DMS79 treated with DMSO at 0.1 percent for 48 hours (cell line): ENCODE measurements around the gene S100A9.
"Not testable (repeated sequence)": the region's sequence is repeated elsewhere in the genome, so short reads cannot be mapped to it uniquely, and the experiment has no call there.

ENCODE experiments used
- DNase-seq: peaks from one replicate; lab custom pipeline; 2025; lab: John Stamatoyannopoulos, UW

S100A9 gene

DNA sequence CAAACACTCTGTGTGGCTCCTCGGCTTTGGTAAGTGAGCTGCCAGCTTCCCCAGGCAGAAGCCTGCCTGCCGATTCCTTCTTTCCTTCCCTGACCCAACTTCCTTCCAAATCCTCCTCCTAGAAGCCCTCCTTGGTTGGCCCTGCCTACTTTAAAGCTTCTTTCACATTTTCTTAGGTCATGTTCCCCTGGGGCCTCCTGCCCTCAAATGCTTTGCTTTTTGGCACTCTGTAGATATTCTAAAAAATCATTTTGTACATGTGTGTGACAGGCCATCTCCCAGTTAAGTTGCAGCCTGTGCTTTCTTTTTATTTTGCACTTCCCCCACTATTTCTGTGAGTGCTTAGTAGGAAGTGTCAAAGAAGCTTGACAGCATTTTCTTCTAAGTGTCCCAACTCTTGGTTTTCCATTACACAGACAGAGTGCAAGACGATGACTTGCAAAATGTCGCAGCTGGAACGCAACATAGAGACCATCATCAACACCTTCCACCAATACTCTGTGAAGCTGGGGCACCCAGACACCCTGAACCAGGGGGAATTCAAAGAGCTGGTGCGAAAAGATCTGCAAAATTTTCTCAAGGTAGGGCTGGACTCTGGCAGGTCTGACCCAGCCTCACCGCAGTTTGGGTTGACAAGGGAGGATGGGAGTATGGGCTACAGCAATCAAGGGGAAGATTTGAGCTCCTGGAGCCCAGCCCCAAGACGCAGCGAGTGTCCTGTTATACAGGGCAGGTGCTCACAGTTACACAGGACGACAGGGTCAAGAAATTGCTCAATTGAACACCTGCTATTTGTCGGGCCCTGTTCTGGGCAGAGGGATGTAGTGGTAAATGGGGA is at the start of gene S100A9:
Gene S100A9 (plus strand): TSS at position 2 of the 838 bp plus-strand sequence. CDS start 430 bp downstream, at position 432.
- DNase-seq: no peak

GRCh38 chr1:153308540-153308939 is 49.1 kb upstream of the S100A9 start:
- no peak for DNase-seq

DNA sequence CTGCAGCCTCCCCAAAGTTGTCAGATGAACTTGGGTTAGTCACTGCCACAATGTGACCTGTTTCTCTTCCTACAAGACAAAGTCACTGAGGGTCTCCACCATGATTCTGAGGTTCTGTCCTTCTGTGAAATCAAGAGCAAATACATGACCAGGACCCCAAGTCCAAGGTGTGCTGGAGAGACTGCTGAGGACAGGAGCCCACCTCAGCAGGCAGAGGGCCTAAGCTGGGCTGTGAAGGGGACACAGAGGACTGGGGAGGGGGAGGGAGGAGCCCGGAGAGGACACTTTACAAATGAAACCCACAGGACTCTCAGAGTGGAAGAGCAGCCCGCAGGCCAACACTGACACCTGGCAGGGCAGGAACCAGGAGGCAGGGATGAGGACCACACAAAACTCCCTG is 48.2 kb upstream of the S100A9 start:
- no peak for DNase-seq

GRCh38 chr1:153310526-153310925 is 47.1 kb upstream of the S100A9 start:
- DNase-seq: no peak

- no peak for DNase-seq
Measured at GRCh38 chr1:153312570-153313186, 45.0 kb upstream of the S100A9 start, which contains the start of gene PGLYRP3. Gene PGLYRP3, minus strand, starts transcription at chr1:153312952. Its CDS starts 2,287 bp downstream, at chr1:153310665.

GRCh38 chr1:153313288-153313687 is 44.4 kb upstream of the S100A9 start:
- no peak for DNase-seq

GRCh38 chr1:153314388-153314787 is 43.3 kb upstream of the S100A9 start:
- not testable (repeated sequence) for DNase-seq

DNA sequence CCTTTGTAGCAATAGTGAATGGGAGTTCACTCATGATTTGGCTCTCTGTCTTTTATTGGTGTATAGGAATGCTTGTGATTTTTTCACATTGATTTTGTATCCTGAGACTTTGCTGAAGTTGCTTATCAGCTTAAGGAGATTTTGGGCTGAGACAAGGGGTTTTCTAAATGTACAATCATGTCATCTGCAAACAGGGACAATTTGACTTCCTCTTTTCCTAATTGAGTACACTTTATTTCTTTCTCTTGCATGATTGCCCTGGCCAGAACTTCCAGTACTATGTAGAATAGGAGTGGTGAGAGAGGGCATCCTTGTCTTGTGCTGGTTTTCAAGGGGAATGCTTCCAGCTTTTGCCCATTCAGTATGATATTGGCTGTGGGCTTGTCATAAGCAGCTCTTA is 41.6 kb upstream of the S100A9 start:
- not testable (repeated sequence) for DNase-seq

- DNase-seq: not testable (repeated sequence)
Measured at GRCh38 chr1:153318145-153318544, 39.5 kb upstream of the S100A9 start.

DNA sequence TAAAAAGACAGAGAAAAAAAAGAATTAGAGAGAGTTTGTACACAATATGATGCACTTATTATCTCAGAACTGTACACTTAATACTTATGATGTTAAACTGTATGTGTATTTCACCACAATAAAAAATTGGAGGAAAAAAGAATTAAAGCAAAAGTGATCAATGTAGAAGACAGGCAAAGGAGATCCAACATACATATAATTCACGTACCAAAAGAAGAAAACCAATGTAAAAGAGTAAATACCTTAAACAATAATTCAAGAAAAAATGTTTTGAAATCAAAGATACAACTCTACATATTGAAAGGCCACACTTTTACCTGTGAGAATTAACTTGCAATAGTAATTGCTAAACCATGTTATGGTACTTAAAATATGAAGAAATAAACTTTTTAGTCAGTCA is 35.1 kb upstream of the S100A9 start:
- DNase-seq: no peak

DNA sequence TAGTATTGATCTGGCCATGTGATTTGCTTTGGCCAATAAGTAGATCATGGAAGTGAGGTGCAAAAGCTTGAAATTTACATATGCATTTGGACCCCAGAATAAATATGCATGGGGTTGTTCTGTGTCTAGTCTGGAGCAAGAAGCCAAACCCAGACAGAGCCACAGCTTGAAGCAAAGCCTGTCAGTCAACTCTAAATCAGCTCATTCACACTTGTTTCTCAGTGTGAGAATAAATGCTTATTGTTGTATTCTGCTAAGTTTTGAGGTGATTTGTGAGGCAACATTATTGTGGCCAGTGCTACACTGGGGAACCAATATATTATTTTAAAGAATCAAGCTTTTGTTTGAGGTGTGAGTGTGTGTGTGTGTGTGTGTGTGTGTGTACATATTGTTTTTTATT is 32.7 kb upstream of the S100A9 start:
- no peak for DNase-seq

DNA sequence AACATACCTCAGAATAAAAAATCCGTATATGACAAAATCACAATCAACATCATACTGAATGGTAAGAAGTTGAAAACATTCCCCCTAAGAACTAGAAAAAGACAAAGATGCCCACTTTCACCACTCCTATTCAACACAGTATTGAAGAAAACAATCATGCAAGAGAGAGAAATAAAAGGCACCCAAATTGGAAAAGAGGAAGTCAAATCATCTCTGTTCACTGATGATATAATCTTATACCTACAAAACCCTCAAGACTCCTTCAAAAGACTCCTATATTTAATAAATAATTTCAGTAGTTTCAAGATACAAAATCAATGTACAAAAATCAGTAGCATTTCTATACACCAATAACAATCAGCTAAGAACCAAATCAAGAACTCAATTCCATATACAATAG is 23.8 kb upstream of the S100A9 start:
- no peak for DNase-seq

DNA sequence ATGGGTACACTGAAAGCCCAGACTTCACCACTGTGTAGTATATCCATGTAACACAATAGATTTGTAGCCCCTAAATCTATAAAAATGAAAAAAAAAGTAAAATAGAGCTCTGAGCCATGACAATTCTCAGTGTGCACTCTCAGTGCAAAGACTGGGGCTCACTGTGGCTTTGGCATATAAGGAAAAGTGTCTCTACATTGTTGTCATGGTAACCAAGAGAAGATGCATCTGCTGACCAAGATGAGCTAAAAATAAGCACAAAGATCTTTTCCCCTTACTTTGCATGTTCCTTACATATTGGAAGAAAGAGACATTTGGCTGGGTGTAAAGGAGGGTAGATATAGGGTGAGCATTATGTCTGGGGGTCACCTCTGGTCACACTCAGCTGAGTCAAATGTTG is 21.0 kb upstream of the S100A9 start:
- no peak for DNase-seq

- no peak for DNase-seq
Measured at GRCh38 chr1:153337980-153338853, 19.4 kb upstream of the S100A9 start.

- DNase-seq: no peak
Measured at GRCh38 chr1:153339802-153340201, 17.9 kb upstream of the S100A9 start.

DNA sequence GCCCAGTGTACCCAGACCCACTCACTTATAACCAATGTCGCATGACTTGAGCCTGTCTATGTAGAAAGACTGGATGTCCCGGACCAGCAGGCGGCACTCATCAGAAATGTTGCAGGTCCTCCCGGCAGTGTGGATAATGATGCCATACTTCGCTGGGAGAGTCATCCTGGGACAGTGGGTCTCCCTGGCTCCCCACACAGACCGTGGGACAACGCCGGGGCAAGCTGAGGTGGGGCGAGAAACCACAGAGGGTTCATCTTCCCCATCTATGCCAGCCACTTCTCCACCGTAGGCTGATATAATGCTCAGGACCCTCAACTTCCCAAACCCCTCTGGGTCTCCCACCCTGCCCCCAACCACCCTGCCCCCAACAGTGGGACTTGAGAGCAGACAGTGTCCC is 17.3 kb upstream of the S100A9 start:
- DNase-seq: no peak

DNA sequence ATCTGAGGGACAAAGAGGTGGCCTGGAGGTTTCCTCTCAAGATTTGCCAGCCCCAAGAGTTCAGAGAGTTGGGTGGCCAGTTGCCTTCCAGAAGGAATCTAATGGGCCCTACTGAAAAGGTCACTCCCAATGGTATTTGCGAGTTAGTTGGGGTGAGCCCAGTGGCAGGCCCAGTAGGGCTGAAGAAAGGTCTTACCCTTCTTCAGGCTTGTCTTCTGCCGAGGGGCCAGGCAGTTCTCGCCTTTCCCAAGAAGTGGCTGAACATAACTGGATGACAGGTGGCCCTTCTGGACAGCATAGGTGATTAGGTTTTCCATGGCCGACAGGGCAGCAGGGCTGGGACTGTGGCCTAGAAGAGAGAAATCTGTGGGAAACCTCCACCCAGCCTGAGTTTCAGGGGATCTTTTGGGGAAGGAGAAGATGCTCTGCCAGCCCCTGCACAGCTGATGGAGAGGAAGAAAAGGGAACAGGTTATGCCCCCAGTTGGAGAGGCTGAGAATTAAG is 16.2 kb upstream of the S100A9 start:
- no peak for DNase-seq

DNA sequence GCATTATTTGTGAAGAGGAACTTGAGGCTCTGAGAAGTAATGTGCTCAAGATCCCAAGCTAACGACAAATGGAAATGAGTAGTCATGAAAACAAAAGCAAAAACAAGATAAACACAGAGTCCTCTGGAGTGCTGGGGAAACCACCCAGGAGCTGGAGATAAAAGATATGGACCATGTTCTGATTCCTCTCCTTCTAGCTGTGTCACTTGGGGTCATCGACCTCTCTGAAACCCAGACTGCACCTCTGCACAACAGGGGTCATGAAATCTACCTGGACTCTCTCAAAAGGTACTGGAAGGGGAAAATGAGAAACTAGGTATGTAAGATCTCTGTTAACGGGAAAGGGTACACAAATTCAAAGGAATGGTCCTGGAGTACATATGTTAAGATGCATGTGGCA is 15.5 kb upstream of the S100A9 start:
- no peak for DNase-seq

DNA sequence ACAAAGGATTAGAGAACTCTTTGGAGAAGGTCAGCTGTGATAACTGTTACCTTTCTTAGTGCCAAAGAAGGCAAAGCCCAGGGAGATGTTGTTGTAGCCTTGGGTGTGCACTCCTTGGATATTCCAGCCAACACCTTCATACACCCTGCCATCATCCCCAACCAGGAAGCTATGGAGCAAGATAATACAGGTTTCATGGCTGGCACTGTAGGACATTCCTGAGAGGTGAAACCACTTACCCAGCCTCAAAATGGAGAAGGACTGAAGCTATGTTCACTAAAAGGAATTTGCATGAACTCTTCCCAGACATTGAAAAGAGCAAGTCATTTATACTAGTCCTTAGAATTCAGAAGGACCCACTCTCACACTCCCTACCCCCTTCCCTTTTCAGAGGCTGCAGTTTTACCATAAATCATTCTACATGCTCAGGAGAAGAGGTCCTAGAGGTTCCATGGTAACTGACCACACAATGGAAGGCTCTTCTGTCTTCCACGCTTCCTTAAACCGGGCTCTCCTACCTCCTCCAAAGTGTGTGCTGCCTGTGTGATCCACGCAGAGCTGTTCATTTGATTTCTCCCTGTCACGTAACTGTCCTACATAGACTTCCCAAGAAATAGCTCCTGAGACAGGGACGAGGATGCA is 14.5 kb upstream of the S100A9 start:
- DNase-seq: peak; percentile 25

DNA sequence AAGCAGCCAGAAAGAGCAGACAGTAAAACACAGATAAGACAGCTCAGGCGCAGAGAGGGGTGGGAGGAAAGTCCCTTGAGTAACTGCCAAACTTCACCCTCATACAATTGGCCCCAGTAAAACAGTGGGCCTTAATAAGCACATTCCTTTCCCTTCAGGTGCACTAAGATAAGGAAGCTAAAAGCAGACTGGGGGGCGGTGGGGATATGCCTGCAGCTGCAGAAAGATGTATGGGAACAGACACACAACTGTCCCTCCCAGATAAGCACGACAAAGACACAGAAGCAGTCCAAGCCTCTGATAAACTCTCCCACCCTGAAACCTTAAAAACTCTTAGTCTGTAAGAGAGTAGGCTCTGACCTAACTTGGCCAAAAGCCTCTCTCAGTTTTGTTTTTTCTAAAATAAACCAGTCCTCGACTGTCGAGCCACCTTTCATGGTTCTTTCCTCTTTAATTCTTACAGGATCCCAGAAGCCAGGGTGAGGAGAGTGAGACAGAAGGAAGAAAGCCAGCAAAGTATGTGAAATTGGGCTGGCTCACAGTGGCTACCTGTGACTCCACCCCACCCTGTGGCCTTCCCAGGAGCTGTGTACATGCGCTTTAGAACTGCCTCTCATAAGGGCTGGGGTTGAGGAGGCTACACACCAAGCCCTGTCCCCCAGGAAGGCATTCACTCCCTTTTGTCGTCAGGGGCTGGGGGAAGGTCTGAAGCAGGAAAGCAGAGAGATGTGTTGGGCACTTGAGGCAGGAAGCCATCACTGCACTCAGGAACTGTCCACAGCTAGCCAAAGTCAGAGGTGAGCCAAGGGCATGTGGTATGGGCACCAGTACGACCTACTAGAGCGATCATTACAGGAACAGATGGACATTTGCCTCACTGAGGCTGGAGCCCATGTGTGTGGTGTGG is 13.6 kb upstream of the S100A9 start:
- DNase-seq: no peak

- DNase-seq: no peak
Measured at GRCh38 chr1:153344718-153345025, 13.0 kb upstream of the S100A9 start.
